AG09309 (cell line): Measurements from ENCODE around the gene SMIM22.

ENCODE experiments used
- DNase-seq: peaks from one replicate; pipeline ENCODE4 v3.0.0-alpha.2; 2010; ENCODE audit warnings: low read depth
- H3K4me3 ChIP-seq: 2 replicates; pipeline ENCODE4 v1.5.1; 2011; ENCODE audit warnings: mild to moderate bottlenecking, low read depth, low read length, moderate library complexity; ENCODE audit not compliant: control insufficient read depth
- TF ChIP-seq, protein P1 (sequence below): IDR thresholded peaks from 2 replicates; pipeline ENCODE4 v1.5.1; 2011; ENCODE audit warnings: mild to moderate bottlenecking, low read depth, low read length, inconsistent platforms; ENCODE audit not compliant: insufficient read depth, control insufficient read depth; ENCODE audit errors: missing control alignments

SMIM22 gene

GRCh38 chr16:4787068-4787467 is 8.1 kb upstream of the SMIM22 start:
- no peak overlapping the region for H3K4me3 ChIP-seq
- TF ChIP-seq, protein P1, sequence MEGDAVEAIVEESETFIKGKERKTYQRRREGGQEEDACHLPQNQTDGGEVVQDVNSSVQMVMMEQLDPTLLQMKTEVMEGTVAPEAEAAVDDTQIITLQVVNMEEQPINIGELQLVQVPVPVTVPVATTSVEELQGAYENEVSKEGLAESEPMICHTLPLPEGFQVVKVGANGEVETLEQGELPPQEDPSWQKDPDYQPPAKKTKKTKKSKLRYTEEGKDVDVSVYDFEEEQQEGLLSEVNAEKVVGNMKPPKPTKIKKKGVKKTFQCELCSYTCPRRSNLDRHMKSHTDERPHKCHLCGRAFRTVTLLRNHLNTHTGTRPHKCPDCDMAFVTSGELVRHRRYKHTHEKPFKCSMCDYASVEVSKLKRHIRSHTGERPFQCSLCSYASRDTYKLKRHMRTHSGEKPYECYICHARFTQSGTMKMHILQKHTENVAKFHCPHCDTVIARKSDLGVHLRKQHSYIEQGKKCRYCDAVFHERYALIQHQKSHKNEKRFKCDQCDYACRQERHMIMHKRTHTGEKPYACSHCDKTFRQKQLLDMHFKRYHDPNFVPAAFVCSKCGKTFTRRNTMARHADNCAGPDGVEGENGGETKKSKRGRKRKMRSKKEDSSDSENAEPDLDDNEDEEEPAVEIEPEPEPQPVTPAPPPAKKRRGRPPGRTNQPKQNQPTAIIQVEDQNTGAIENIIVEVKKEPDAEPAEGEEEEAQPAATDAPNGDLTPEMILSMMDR = no peak
- no peak for DNase-seq

DNA sequence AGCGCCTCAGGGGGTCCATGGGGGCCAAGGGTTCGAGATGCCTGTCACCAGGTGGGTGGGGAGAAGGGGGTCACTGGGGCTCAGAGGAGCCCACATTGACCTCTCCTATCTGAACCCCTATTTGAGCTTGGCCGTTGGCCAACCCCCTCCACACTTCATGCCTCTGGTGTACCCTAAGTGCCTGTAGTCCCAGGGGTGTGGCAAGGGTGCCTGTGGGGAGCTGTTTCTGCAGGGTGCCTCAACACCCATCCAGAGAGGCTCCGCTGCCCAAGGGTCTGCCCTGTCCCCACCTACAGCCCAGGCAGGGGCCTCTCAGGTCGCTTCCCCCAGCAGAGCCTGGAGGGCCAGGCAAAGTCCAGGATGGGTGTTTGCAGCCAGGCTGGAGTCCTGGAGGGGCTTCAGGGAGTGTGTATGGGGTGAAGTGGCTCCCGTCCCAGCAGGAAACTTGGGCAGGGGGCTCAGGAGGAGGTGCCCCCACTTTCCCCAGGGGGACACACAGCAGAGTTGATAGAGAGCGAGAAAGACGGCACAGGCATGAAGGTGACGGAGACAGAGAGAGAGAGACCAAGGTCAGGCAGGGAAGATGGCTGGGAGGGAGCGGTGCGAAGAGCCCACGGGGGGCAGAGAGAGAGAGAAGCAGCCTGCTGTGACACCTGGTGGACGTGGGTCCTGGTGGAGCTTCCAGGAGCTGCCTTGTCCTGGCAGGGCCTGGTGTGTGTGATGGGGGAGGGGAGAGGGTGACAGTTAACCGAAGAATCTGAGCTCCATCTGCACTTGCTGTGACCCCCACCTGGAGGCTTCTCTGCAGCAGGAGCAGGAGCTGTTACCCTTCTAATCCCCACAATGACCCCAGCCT is 7.3 kb upstream of the SMIM22 start, which contains the start of gene SEPTIN12:
TSS of gene SEPTIN12 (minus strand) at position 719 of the 856 bp plus-strand sequence. CDS start at position 19, 700 bp downstream.
- DNase-seq = no peak
- no peak within 1 kb of the TSS for H3K4me3 ChIP-seq
- TF ChIP-seq, protein P1 = no peak

GRCh38 chr16:4788489-4788889 is 6.7 kb upstream of the SMIM22 start:
- TF ChIP-seq, protein P1 = no peak
- no peak for DNase-seq
- H3K4me3 ChIP-seq = no peak overlapping the region

- H3K4me3 ChIP-seq = no peak overlapping the region
- no peak for DNase-seq
- TF ChIP-seq, protein P1 = no peak
These were observed 6.3 kb upstream of the SMIM22 start for GRCh38 chr16:4788910-4789309.

GRCh38 chr16:4790261-4790660 is 4.9 kb upstream of the SMIM22 start:
- DNase-seq = no peak
- TF ChIP-seq, protein P1 = no peak
- H3K4me3 ChIP-seq = no peak overlapping the region

DNA sequence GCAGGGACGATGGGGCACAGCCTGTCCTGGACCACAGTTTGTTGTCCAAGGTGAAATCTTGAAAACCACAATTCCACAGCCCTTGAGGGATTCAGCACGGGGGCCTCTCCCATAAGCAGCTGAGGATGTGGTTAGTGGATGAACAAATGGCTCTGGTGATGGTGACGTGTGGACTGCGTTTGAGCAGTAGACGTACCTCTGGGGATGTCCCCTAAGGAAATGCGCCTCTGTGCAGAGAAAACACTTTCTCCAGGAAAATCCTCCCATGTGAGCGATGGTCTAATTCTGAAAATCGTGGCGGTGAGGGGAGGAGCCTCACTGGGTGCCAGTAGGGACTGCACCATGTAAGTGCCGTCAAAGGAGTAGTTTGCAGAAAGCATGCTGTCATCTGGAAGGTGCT is 4.3 kb upstream of the SMIM22 start:
- DNase-seq = no peak
- H3K4me3 ChIP-seq = no peak overlapping the region
- TF ChIP-seq, protein P1 = no peak
